GM12878 (cell line): Measurements from ENCODE around the gene GGACT. TPM values are rescaled to one million over a fixed set of nuclear protein-coding genes. Genes with fewer than 3 reads are reported as not detected.

ENCODE experiments used
- ATAC-seq: fragments of 200-7000 bp; cut with Tn5 transposase; 3 replicates; pipeline ENCODE4 v1.9.1; 2020; ENCODE audit warnings: mild to moderate bottlenecking, moderate library complexity
- BruUV-seq: library from RNA; stranded (reverse); fragments of 400-500 nt; replicated peaks from 2 replicates; lab custom pipeline; 2021; lab: Mats Ljungman, UMichigan
- CTCF ChIA-PET: fragments of 300-600 bp; sonication (Branson Sonifier 250); formaldehyde crosslinking; extraction: SDS; loops from one replicate; lab custom pipeline; 2021; ENCODE audit warnings: inconsistent platforms; lab: Yijun Ruan, JAX
- POLR2A ChIA-PET: fragments of 350-600 bp; formaldehyde crosslinking; extraction: SDS; loops from one replicate; lab custom pipeline; 2021; ENCODE audit warnings: inconsistent platforms; lab: Charles Lee
- RAD21 ChIA-PET: fragments of 300-600 bp; sonication (Branson Sonifier 250); formaldehyde crosslinking; loops from one replicate; lab custom pipeline; 2023; ENCODE audit warnings: antibody characterized with exemption; ENCODE audit not compliant: unreplicated experiment; lab: Charles Lee
- SMC1A ChIA-PET: fragments of 300-600 bp; sonication (Branson Sonifier 250); formaldehyde crosslinking; loops from one replicate; lab custom pipeline; 2023; ENCODE audit not compliant: unreplicated experiment, uncharacterized antibody; lab: Charles Lee
- DNase-seq: peaks from one replicate; pipeline ENCODE4 v3.0.0-alpha.2; 2011; ENCODE audit warnings: low read depth, low spot score
- FAIRE-seq: peaks from 3 replicates; lab custom pipeline; 2011; peaks lifted over from hg19 to GRCh38; lab: Jason Lieb, UNC
- H2AFZ ChIP-seq: 2 replicates; pipeline ENCODE4 v1.6.0; 2011; ENCODE audit warnings: low read depth, low read length, control low read depth; ENCODE audit not compliant: control insufficient read depth
- H3K27ac ChIP-seq: 2 replicates; pipeline ENCODE4 v1.5.1; 2011; ENCODE audit warnings: control low read depth; ENCODE audit not compliant: control insufficient read depth, insufficient read depth
- H3K27me3 ChIP-seq, 2 experiments: replicated peaks in 1 of 2; 2 replicates each; pipeline versions ENCODE4 v1.6.0 to v1.6.1; 2011; ENCODE audit warnings: low read length in 1 of 2; ENCODE audit not compliant: control insufficient read depth in 2 of 2, insufficient read depth in 2 of 2
- H3K36me3 ChIP-seq, 2 experiments: 2 replicates each; pipeline ENCODE4 v1.5.1; 2011; ENCODE audit warnings: low read length in 1 of 2; ENCODE audit not compliant: control insufficient read depth in 2 of 2, insufficient read depth in 2 of 2
- H3K4me1 ChIP-seq: 2 replicates; pipeline ENCODE4 v1.6.1; 2011; ENCODE audit warnings: mild to moderate bottlenecking, low read length, moderate library complexity, mixed read lengths; ENCODE audit not compliant: control insufficient read depth, insufficient read depth
- H3K4me2 ChIP-seq: 2 replicates; pipeline ENCODE4 v1.6.0; 2011; ENCODE audit warnings: control low read depth; ENCODE audit not compliant: control insufficient read depth, insufficient read depth
- H3K4me3 ChIP-seq: fragments of 200-600 bp; sonication (generic); 2 replicates; pipeline ENCODE4 v1.5.1; 2016
- H3K79me2 ChIP-seq: 2 replicates; pipeline ENCODE4 v1.6.0; 2011; ENCODE audit warnings: low read length; ENCODE audit not compliant: control insufficient read depth, insufficient read depth
- H3K9ac ChIP-seq: 2 replicates; pipeline ENCODE4 v1.8.0; 2011; ENCODE audit warnings: low read length, control low read depth, mixed read lengths; ENCODE audit not compliant: control insufficient read depth, insufficient read depth
- H3K9me3 ChIP-seq: replicated peaks from 3 replicates; pipeline ENCODE4 v1.5.1; 2011; ENCODE audit warnings: mild to moderate bottlenecking, low read length; ENCODE audit not compliant: control insufficient read depth, insufficient read depth
- H4K20me1 ChIP-seq: 2 replicates; pipeline ENCODE4 v1.6.0; 2011; ENCODE audit not compliant: control insufficient read depth, insufficient read depth
- BHLHE40 ChIP-seq, 2 experiments: fragments of 450-650 bp in 1 of 2; IDR thresholded peaks; 2 replicates each; pipeline ENCODE4 v1.6.1; 2011 to 2017; ENCODE audit warnings: low read depth in 2 of 2, borderline replicate concordance in 1 of 2, improper control_type of control experiment in 1 of 2, low read length in 1 of 2, mild to moderate bottlenecking in 1 of 2
- EED ChIP-seq: sonication (generic); IDR thresholded peaks from 2 replicates; pipeline ENCODE4 v1.6.1; 2016; ENCODE audit warnings: antibody characterized with exemption, low read depth
- ESRRA ChIP-seq: IDR thresholded peaks from 2 replicates; pipeline ENCODE4 v1.6.1; 2012; ENCODE audit warnings: mild to moderate bottlenecking, low read length, improper control_type of control experiment
- FOXM1 ChIP-seq: IDR thresholded peaks from 2 replicates; pipeline ENCODE4 v1.6.1; 2012; ENCODE audit warnings: low read depth, mild to moderate bottlenecking, inconsistent platforms, low read length, moderate library complexity
- HCFC1 ChIP-seq: fragments of 150-350 bp; IDR thresholded peaks from 2 replicates; pipeline ENCODE4 v1.6.1; 2014; ENCODE audit warnings: low read length
- WGBS: methylation state at CpG from one replicate; pipeline ENCODE4 v1.1.6; 2016; ENCODE audit warnings: low lambda C conversion rate; ENCODE audit not compliant: insufficient replicate concordance, insufficient coverage; ENCODE audit errors: missing lambda C conversion rate; 5-methylcytosine and 5-hydroxymethylcytosine counted together
- in situ Hi-C: fragments of 300-500 bp; cut with MboI; formaldehyde crosslinking; loops from 9 replicates; pipeline ENCODE4 v1.14.3; 2018; ENCODE audit warnings: mixed read lengths
- intact Hi-C: fragments of 100-400 bp; cut with micrococcal nuclease; formaldehyde crosslinking; loops from one replicate; pipeline ENCODE4 v1.14.2; 2022; ENCODE audit not compliant: unreplicated experiment
- polyA plus RNA-seq, 11 experiments: library from polyadenylated mRNA; depleted of rRNA in 4 of 11; unstranded in 6 of 11; stranded (reverse) in 5 of 11; fragments of >200 nt; fragmentation: Nextera tagmentation in 4 of 11; fragmentation: Illumina TruSeq in 1 of 11; extraction: Ambion mirVana in 4 of 11; extraction: Trizol in 1 of 11; gene quantifications; 1 replicate in 1 of 11; 2 replicates in 10 of 11; pipeline versions ENCODE4 v1.2.1 to v1.2.3, GENCODE V29; 2011 to 2016; ENCODE audit warnings: inconsistent platforms in 2 of 11, missing spikeins in 2 of 11, low read depth in 1 of 11
- total RNA-seq, 4 experiments: library from RNA; depleted of rRNA in 3 of 4; stranded (reverse); fragments of >200 nt in 3 of 4; fragmentation: Illumina TruSeq in 1 of 4; extraction: Trizol in 1 of 4; gene quantifications; 2 replicates each; pipeline versions ENCODE4 v1.2.1 to v1.2.3, GENCODE V29; 2013 to 2021
- TF ChIP-seq, protein P1 (sequence below): IDR thresholded peaks from 2 replicates; pipeline ENCODE4 v1.6.1; 2011; ENCODE audit warnings: borderline replicate concordance, low read depth, mild to moderate bottlenecking, moderate library complexity, low read length; ENCODE audit not compliant: insufficient read depth, poor library complexity, severe bottlenecking
- TF ChIP-seq, protein P2 (sequence below): fragments of 450-650 bp; IDR thresholded peaks from 2 replicates; pipeline ENCODE4 v1.6.1; 2017; ENCODE audit warnings: antibody characterized with exemption, mild to moderate bottlenecking, moderate library complexity
- TF ChIP-seq, protein P3 (sequence below): fragments of 450-650 bp; conservative IDR thresholded peaks from 2 replicates; pipeline ENCODE4 v1.6.1; 2017; ENCODE audit warnings: mild to moderate bottlenecking, moderate library complexity
- TF ChIP-seq, protein P4 (sequence below), 3 experiments: IDR thresholded peaks in 2 of 3; conservative IDR thresholded peaks in 1 of 3; 2 replicates each; pipeline ENCODE4 v1.5.1; 2011; ENCODE audit warnings: low read depth in 3 of 3, low read length in 3 of 3, mild to moderate bottlenecking in 3 of 3, control low read depth in 2 of 3, moderate library complexity in 2 of 3, inconsistent platforms in 1 of 3, mixed read lengths in 1 of 3; ENCODE audit not compliant: control insufficient read depth in 2 of 3, insufficient read depth in 1 of 3; ENCODE audit errors: extremely low read depth in 1 of 3
- TF ChIP-seq, protein P5 (sequence below): IDR thresholded peaks from 2 replicates; pipeline ENCODE4 v1.6.1; 2011; ENCODE audit warnings: low read depth, mild to moderate bottlenecking, low read length, moderate library complexity, borderline replicate concordance; ENCODE audit errors: extremely low read depth

GGACT gene
- total and polyA plus RNA-seq, 10 of the 15 experiments (the other 5 are each of a cell fraction or from before 2014, with no cell fraction given): 0.61 to 8.8 (median 4.2) TPM

DNA sequence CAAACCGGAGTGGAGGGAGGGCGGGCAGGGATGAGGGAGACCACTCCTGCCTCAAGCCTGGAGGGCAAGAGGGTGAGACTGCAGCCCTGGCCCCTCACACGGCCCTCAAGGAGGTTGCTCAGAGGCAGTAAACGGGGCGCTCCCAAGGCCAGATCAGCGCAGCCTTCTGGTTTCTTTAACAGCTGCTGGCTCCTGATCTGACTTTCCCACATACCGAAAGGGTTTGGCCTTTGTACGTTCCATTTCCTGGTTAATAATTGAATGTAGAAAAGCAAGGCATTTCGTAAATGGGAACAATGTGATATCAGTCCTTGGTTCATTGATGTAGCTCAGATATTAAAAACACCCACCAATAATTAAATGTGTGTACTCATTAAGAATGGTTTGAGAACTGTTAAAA, 71.5 kb downstream of the GGACT start (continued):
- TF ChIP-seq, protein P1, sequence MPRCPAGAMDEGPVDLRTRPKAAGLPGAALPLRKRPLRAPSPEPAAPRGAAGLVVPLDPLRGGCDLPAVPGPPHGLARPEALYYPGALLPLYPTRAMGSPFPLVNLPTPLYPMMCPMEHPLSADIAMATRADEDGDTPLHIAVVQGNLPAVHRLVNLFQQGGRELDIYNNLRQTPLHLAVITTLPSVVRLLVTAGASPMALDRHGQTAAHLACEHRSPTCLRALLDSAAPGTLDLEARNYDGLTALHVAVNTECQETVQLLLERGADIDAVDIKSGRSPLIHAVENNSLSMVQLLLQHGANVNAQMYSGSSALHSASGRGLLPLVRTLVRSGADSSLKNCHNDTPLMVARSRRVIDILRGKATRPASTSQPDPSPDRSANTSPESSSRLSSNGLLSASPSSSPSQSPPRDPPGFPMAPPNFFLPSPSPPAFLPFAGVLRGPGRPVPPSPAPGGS: no peak

DNA sequence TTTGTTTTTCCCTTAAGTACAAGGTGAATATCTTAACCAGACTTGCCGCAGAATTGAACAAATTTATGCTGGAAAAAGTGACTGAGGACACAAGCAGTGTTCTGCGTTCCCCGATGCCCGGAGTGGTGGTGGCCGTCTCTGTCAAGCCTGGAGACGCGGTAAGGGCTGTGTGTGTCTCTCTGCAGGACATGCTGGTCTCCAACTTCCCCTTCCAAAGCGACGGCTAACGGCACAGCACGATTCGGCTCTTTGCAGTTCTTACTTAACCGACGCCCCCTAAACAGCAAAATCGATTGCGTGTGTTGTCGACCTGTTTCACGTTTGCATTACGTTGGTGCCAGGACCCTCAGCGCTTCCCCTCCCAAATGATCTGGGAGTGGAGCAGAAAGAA, 73.2 kb downstream of the GGACT start:
- CTCF ChIA-PET: interaction anchor here (0.7 to 6.0 kb wide), 36 partner anchors 8 to 989 kb away, joined by 3 to 60 read pairs (median 4); no protein-coding TSS in a partner anchor
- SMC1A ChIA-PET: interaction anchor here (0.7 to 2.2 kb wide), 15 partner anchors 15 to 1245 kb away, joined by 3 to 8 read pairs (median 4); no protein-coding TSS in a partner anchor
- H2AFZ ChIP-seq: no peak overlapping the region
- no peak overlapping the region for H3K27ac ChIP-seq
- in situ Hi-C loops (loop anchor here (10.0 kb wide), 1 partner anchor 281 kb away; no protein-coding TSS in a partner anchor), intact Hi-C loops (loop anchor here (1.0 to 10.0 kb wide), 3 partner anchors 279 to 859 kb away; no protein-coding TSS in a partner anchor)
- FAIRE-seq: no peak
- POLR2A ChIA-PET: no interaction called here
- H4K20me1 ChIP-seq: no peaks in the 10 kb centered on the region
- no peaks in the 10 kb centered on the region for H3K79me2 ChIP-seq
- H3K9ac ChIP-seq: no peak overlapping the region
- BruUV-seq: no TSS peak
- H3K9me3 ChIP-seq: no peaks in the 10 kb centered on the region
- DNase-seq: no peak
- H3K4me3 ChIP-seq: no peak overlapping the region
- H3K36me3 ChIP-seq: peaks cover 0 to 3% of the 10 kb centered on the region in 2 experiments; a peak in 1 of 4 replicates
- H3K4me2 ChIP-seq: no peak overlapping the region
- ATAC-seq: no peak
- TF ChIP-seq, protein P2, sequence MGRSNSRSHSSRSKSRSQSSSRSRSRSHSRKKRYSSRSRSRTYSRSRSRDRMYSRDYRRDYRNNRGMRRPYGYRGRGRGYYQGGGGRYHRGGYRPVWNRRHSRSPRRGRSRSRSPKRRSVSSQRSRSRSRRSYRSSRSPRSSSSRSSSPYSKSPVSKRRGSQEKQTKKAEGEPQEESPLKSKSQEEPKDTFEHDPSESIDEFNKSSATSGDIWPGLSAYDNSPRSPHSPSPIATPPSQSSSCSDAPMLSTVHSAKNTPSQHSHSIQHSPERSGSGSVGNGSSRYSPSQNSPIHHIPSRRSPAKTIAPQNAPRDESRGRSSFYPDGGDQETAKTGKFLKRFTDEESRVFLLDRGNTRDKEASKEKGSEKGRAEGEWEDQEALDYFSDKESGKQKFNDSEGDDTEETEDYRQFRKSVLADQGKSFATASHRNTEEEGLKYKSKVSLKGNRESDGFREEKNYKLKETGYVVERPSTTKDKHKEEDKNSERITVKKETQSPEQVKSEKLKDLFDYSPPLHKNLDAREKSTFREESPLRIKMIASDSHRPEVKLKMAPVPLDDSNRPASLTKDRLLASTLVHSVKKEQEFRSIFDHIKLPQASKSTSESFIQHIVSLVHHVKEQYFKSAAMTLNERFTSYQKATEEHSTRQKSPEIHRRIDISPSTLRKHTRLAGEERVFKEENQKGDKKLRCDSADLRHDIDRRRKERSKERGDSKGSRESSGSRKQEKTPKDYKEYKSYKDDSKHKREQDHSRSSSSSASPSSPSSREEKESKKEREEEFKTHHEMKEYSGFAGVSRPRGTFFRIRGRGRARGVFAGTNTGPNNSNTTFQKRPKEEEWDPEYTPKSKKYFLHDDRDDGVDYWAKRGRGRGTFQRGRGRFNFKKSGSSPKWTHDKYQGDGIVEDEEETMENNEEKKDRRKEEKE: no peak
- TF ChIP-seq, protein P3, sequence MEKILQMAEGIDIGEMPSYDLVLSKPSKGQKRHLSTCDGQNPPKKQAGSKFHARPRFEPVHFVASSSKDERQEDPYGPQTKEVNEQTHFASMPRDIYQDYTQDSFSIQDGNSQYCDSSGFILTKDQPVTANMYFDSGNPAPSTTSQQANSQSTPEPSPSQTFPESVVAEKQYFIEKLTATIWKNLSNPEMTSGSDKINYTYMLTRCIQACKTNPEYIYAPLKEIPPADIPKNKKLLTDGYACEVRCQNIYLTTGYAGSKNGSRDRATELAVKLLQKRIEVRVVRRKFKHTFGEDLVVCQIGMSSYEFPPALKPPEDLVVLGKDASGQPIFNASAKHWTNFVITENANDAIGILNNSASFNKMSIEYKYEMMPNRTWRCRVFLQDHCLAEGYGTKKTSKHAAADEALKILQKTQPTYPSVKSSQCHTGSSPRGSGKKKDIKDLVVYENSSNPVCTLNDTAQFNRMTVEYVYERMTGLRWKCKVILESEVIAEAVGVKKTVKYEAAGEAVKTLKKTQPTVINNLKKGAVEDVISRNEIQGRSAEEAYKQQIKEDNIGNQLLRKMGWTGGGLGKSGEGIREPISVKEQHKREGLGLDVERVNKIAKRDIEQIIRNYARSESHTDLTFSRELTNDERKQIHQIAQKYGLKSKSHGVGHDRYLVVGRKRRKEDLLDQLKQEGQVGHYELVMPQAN: no peak
- TF ChIP-seq HCFC1 (no peak), ESRRA (no peak), FOXM1 (no peak), EED (no peak), BHLHE40 (IDR thresholded peaks at IDR 0.05; ENCODE audit: borderline replicate concordance in 1 of 2, low read depth in 2 of 2, low read length in 1 of 2) (no peak)
- TF ChIP-seq, protein P4, sequence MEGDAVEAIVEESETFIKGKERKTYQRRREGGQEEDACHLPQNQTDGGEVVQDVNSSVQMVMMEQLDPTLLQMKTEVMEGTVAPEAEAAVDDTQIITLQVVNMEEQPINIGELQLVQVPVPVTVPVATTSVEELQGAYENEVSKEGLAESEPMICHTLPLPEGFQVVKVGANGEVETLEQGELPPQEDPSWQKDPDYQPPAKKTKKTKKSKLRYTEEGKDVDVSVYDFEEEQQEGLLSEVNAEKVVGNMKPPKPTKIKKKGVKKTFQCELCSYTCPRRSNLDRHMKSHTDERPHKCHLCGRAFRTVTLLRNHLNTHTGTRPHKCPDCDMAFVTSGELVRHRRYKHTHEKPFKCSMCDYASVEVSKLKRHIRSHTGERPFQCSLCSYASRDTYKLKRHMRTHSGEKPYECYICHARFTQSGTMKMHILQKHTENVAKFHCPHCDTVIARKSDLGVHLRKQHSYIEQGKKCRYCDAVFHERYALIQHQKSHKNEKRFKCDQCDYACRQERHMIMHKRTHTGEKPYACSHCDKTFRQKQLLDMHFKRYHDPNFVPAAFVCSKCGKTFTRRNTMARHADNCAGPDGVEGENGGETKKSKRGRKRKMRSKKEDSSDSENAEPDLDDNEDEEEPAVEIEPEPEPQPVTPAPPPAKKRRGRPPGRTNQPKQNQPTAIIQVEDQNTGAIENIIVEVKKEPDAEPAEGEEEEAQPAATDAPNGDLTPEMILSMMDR (IDR thresholded peaks at IDR 0.05 in 2 of 3, conservative IDR thresholded peaks at IDR 0.05 in 1 of 3; ENCODE audit: control insufficient read depth in 2 of 3, extremely low read depth in 1 of 3, insufficient read depth in 1 of 3, low read depth in 3 of 3, low read length in 3 of 3): no peak
- TF ChIP-seq, protein P5, sequence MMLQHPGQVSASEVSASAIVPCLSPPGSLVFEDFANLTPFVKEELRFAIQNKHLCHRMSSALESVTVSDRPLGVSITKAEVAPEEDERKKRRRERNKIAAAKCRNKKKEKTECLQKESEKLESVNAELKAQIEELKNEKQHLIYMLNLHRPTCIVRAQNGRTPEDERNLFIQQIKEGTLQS: no peak
- TF ChIP-seq, all 136 proteins: peak for 0
- peaks cover 4% of the 10 kb centered on the region; the same call in 1 of the 2 replicates for H3K4me1 ChIP-seq
- 89% methylated on average over 20 of the region's 20 CpGs for WGBS
- H3K27me3 ChIP-seq: no peaks in the 10 kb centered on the region
- RAD21 ChIA-PET: interaction anchor here (0.7 to 2.2 kb wide), 15 partner anchors 8 to 973 kb away, joined by 3 to 13 read pairs (median 3); no protein-coding TSS in a partner anchor
